DOHH2 (cell line): Measurements from ENCODE around the gene RBMS3.

Experiments used
- CTCF ChIP-seq: fragments of 200-600 bp; sonication (generic); IDR thresholded peaks from one replicate; pipeline ENCODE4 v1.5.1; 2014; ENCODE audit warnings: antibody characterized with exemption, mild to moderate bottlenecking, low read depth, low read length; ENCODE audit not compliant: poor library complexity, severe bottlenecking
- EZH2phosphoT487 ChIP-seq: fragments of 200-600 bp; sonication (generic); IDR thresholded peaks from 2 replicates; pipeline ENCODE4 v1.6.1; 2017; ENCODE audit warnings: borderline replicate concordance, mild to moderate bottlenecking, antibody characterized with exemption, low read length, moderate library complexity, mixed read lengths

DNA sequence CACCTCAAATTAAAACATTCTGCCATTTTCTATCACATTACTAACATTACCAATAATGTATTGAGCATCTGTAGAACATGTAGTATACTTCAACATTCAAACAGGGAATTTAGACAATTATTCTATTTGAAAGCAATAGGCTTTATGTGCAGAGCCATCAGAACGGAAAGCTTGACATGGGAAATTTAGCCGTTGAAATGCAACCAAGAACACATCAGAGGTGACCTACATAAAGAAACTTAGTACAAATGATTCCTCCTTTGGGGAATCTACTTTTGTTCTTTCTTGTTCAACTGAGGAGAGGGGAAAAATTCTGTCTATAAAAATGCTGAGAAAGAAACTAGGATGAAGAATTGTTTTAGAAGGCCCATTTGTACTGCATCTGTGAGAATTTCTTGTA is 38.6 kb upstream of the RBMS3 start:
- TF ChIP-seq CTCF: no peak
- TF ChIP-seq EZH2phosphoT487: no peak
